D341Med (cell line): ENCODE results near the gene DBF4B.
"Not testable (repeated sequence)": the region's sequence is repeated elsewhere in the genome, so short reads cannot be mapped to it uniquely, and the experiment has no call there.

Experiments
- DNase-seq: peaks from one replicate; pipeline ENCODE4 v3.0.0; 2012; ENCODE audit warnings: low spot score

DBF4B gene

DNA sequence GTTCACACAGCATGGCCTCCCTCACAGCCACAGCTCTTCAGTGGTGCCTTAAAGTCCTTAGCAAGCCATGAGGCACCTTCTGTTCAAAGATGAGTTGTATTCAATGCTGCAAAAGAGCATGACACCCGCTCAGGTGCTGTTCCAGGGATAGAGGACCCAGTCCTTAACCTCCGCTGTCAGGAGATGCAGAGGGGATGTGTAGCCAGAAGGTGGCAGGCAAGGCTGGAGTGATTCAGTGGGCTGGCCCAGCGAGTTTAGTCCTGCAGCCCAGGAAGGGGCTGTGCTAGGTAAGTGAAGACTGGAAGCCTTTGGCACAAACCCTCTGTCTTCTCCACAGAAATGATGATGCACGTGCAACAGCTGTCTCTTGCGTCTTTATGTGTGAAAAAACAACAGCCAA, 25.3 kb downstream of the DBF4B start:
- peak; percentile 81 for DNase-seq

DNA sequence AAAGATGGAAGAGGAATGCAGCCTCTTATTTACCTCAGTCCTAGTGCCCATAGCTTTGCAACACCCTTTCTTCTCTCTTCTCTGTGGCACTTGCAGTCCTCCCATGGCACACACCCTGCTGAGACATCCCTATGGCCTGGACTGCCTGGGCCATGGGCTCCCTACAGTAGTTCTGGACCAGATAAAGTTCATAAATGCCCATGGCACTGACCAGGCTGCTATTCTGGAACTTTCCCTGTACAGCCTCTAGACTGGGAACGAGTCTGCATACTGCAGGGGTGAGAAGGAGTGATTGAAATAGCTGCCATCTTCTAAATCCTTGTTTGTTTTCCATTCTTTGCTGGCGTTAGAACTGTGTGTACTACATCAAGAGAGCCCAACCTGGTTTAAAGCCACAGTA, 25.8 kb downstream of the DBF4B start:
- DNase-seq = no peak

DNA sequence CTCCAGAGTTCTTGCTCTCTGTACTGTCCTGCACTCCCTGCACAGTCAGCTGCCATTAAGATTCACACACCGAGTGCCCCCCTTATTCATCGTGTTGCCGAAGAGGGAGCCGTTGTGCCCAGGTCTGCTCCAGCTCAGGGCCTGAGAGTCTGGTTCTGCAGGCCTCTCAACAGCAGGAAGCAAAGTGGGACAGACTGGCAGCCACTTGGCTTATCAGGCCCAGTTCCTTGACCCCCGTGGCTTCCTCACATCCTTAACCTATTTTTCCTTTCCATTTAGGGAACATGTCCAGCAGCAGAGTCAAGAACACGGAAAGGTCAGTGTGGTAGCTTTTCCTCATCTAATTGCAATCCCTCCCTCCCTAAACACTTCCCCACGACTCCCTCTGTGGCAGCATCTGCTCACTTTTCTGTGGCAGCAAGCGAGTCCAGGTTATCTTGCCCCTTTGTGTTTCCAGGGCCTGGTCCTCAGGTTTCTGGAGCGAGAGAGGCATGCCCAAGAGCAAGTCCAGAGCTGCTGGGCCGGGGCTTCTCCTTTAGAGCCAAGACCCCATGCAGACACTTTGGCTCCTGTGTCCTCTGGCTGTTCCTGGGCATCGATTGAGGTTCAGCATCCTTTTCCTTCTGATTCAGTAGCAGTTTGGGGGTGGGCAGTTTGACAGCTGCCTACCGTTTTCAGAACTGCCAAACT, 28.2 kb downstream of the DBF4B start:
- peak; percentile 20 for DNase-seq

DNA sequence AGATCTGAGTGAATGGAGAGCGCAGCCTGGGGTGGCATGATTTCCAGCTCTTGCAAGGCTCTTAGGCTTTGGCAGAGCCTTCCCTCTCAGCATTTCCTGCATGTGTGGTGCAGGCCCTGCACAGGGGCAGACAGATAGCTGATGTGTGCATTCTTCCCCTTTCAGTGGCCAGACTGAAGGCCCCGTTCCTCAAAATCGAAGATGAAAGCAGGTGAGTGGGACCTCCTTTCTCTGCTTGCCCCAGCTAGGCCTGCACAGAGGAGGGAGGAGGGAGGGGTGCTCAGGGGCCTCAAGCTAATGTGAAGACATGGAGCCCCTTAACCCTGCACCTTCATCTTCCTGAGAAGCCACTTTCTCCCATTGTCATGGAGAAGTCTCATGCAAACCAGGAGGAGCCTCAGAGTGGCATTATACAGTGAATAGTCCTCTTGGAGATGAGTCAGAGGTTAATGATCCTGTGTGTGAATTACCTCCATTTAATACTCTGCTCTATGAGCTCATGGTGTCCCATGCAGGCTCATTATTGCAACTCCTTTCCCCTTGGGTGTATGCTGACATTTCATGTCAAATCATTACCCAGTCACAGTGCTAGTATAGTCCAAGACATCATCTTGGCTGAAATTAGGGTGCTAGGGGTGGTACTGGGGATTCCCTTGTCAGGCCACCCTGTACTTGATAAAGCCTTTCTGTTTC, 29.9 kb downstream of the DBF4B start:
- no peak for DNase-seq

DNA sequence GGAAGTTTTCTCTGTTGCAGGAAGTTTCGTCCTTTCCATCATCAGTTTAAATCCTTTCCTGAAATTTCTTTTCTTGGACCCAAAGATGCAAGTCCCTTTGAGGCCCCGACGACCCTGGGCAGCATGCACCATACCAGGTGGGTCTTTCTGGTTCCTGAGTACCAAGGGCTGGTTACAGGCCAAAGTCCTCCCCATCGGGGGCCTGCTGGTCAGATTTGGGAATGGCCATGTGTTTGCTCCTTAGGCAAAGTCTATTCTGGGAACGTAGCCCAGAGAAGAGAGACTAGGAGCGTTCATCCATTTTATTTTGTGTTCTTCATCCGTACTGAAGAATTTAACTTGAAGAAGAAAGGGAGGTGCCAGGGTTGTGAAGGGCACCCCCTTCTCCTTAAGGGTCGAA, 32.9 kb downstream of the DBF4B start:
- no peak for DNase-seq

DNA sequence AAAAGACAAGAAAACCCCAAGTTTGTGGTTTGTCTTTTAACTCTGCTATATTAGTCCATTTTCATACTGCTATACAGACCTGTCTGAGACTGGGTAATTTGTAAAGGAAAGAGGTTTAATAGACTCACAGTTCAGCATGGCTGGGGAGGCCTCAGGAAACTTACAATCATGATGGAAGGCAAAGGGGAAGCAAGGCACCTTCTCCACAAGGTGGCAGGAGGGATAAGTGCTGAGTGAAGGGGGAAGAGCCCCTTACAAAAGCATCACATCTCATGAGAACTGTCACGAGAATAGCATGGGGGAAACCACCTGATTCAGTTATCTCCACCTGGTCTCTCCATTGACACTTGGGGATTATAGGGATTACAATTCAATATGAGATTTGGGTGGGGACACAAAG, 36.8 kb downstream of the DBF4B start:
- DNase-seq = no peak

DNA sequence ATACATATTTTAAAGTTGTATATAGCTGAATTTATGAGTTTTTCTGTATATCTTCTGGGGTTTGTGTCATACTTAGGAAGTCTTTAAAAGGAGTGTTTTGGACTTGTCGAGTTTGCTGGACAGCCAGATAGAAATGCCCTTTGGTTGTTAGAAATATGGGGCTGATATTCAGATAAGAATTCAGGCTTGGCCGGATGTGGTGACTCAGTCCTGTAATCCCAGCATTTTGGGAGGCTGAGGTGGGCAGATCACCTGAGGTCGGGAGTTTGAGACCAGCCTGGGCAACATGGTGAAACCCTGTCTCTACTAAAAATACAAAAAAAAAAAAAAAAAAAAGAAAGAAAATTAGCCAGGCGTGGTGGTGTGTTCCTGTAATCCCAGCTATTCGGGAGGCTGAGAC, 37.3 kb downstream of the DBF4B start:
- not testable (repeated sequence) for DNase-seq

DNA sequence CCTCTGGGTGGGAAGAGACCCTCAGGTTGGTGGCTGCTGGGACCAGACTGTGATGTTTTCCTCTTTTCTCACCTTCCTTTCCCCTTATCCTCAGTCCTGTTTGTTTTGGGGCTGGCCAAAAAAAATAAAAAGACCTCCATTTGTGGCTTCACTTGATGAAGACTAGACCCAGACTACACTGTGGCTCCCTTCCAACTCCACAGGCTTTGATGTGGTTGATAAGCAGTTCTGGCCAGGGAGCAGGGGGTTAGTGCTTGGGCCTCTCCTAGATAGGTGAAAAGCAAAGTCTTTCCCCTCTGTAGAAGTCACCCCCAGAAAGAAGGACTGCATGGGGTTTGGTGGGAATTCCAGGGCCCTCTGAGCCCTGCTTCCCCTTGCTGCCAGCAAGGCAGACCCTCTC, 39.1 kb downstream of the DBF4B start:
- DNase-seq = no peak

DNA sequence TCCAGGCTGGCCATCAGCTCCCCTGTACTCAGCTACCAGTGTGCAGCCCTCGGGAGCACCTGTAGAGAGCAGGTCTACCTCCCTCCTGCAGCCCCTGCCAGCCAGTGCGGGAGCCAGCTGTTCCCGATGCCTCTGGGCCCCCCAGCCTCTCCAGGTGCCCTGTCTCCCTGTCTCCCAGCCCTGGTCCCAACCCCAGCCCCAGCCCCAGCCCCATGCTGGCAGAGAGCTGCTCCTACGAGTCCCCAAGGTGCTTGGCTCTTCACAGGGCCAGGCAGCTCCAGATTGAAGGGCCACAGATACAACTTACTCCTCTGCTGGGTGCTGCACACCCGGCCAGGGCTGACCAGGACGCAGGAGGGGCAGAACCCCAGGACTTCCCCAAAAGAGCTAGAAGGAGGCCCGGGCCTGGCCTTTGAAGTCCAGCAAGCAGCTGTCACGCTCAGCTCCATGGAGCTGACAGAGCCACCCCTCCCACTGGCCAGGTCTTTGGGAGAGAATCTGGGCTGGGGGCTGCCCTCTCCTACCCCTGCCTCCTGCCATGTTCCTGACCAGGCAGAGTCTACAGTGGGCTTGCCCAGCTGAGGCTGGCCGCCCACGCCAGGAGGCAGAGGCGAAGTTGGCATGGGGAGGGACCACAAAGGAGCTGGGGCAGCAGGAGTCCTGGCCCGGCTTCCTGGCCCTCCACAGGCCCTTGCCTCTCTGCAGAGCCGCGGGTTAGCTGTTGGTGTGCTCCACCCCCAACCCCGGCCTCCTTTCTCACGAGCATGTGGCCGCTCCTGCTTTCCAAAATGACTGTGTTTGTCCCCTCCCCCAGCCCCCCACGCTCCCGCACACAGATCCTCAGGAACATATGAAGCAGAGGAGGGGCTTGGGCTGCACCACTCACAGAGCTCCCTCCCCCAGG, 40.9 kb downstream of the DBF4B start:
- DNase-seq = no peak

DNA sequence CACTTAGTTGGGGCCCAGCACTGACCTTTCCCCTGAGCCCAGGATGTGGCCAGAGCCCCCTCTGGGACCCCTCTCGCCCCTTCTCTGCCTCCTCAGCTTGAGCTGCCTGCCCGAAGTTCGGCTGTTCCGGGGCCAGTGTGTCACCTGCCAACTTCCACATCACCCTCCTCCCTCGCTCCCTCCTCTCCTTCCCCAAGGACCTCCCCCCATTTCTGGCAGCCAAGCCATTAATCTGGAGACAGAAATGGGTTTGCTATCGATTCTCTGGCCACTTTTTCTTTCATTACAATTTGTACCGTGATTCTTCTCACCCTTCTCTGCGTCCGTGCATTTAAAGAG, 41.5 kb downstream of the DBF4B start:
- DNase-seq = no peak

DNA sequence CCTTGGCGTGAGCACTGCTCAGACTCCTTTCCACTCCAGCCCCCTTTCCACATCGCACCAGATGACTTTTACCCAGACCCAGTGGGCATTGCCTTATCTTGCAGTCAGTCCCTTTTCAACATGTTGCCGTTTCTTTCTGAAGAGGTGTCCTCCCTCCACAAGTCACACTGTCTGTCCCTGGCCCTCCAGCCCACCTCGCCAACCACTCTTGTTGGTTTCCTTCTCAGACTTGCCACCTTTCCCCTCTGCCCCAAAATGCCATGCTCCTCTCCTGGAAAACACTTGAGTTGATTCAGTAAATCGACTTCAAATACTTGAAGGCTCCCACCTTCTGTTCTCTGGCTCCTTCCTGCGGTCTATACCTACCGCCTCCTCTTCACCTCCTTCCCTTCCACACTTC, 42.9 kb downstream of the DBF4B start:
- DNase-seq = no peak

DNA sequence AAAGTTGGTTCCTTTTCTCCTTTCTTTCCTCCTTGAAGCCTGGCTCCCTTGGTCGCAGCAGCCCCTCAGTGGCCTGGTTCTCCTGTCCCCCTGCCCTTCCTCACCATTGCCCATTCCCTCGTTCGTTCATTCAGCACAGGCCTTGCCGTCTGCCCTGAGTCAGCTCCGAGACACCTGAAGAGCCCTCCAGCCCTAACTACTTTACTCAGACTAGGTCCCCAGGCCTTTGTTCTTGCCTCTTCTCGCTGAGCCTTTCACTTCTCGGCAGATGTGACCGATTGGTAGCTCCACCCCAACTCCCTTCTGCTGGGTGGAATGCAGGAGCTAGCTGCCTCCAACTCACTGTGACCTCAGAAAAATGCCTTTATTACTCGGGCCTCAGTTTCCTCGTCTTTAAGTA, 43.3 kb downstream of the DBF4B start:
- no peak for DNase-seq

DNA sequence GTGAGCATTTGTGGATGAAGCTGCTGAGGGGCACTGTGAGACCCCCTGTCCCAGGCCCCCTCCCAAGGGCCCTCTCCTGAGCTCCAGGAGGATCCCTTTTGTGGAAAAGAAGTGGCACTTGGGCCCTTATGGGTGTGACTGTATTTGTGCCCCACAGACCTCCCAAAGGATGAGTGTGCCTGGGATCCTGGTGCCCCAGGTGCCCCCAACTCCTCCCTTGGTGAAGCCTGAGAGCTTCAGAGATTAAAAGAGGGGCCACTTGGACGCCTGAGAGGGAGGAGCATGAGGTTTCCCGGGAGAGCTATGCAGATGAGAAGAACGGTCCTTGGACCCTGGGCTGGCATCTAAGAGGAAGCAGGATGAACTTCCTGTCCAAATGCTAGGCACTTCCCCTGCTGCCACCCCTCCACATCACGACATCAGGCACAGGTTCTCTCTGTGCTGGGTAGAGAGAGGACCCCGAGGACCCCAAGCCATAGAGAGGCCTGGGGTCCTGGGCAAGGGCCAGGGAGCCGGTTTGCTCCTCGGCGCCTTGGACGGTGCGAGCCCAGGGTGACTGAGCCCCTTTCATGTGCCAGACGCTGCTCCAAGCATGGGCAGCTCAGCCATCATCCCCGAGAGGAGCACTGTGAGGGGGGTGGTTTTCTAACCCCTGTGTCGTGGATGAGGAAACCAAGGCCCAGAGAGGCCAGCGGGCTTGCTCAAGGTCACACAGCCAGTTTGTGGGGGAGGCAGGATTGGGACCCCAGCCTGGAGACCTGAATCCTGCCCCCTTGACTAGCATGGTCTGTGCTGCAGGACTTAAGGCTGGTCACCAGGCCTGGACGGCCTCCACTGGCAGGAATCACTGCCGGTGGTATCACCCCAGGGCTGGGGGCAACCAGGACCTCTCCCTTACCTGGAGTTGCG, 44.7 kb downstream of the DBF4B start:
- no peak for DNase-seq

DNA sequence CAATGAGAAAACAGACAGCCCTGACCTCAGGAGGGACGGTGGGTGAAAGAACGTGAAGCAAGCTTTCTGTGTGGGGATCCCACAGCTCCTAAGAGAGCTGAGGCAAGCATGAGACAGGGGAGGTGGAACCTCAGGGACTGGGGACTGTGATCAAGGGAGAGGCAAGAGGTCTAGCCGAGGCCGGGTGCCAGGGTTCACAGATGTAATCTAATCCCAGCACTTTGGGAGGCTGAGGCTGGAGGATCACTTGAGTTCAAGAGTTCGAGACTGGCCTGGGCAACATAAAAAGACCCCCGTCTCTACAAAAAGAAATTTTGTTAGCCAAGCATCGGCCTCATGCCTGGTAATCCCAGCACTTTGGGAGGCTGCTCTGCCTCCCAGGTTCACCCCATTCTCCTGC, 45.8 kb downstream of the DBF4B start:
- DNase-seq = no peak

DNA sequence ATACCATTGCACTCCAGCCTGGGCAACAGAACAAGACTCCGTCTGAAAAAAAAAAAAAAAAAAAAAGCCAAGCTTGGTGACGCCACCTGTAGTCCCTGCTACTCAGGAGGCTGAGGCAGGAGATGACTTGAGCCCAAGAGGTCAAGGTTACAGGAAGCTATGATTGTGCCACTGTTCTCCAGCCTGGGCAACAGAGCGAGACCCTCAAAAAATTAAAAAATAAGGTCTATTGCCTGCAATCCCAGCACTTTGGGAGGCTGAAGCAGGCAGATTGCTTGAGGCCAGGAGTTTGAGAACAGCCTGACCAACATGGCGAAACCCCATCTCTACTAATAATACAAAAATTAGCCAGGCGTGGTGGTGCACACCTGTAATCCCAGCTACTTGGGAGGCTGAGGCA, 46.7 kb downstream of the DBF4B start:
- not testable (repeated sequence) for DNase-seq

DNA sequence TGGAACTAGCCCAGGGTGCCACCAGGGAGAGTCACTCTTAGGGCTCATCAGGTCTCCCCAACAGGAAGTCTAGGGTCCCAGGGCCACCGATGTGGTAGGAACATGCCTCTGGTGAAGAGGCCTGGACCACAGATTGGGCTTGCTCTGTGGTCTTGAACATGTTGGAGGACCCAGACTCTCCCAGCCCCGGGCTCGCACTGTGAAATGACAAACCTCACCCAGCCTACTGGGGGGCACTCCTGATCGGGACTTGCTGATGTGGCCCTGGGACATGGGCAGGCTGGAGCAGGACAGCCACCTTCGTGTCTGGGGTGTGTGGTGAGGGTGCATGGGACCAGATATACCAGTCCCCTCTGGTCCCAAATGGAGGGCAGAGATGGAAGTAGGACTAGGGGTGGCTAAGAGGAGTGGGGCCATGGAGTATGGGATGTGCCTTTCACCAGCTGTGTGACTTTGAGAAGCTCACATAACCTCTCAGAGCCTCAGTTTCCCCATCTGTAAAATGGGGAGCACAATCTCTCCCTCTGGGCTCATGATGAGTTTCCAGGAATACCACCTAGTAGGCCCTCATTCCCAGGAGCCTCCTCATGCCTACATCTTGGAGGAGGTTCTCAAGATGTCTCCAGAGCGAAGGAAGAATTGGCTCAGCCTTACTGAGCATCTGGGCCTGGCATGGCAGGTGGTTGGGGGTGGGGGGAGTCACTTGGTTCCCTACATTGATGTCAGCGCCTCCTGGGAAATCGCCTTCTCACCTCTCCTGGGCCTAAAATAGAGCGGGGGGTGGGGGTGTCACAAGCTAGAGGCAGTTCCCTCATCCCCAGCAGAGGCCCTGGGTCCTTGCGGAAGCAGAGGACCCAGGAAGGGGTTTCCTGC, 48.8 kb downstream of the DBF4B start:
- no peak for DNase-seq

DNA sequence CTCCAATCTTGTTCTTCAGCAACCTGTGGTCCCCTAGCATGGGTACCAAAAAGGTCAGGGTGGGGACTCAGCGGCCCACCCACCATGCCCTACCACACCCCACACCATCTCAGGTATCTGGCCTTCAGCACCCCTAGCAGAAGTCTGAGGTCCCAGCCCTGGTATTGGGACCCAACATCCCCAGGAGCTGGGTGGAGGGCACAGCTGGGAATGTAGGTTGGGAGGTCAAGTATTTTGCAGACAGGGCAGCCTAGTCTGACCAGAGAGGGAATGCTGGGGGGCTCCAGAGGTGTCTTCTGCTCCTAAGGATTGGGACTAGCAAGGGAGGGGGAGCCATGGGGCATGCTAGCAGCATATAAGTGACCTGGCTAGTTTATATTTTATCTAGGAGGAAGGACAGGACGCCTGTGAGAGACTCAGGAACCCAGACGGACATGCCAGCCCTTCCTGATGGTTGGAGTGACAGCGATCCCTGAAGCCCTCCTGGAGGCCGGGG, 49.5 kb downstream of the DBF4B start:
- DNase-seq = no peak

DNA sequence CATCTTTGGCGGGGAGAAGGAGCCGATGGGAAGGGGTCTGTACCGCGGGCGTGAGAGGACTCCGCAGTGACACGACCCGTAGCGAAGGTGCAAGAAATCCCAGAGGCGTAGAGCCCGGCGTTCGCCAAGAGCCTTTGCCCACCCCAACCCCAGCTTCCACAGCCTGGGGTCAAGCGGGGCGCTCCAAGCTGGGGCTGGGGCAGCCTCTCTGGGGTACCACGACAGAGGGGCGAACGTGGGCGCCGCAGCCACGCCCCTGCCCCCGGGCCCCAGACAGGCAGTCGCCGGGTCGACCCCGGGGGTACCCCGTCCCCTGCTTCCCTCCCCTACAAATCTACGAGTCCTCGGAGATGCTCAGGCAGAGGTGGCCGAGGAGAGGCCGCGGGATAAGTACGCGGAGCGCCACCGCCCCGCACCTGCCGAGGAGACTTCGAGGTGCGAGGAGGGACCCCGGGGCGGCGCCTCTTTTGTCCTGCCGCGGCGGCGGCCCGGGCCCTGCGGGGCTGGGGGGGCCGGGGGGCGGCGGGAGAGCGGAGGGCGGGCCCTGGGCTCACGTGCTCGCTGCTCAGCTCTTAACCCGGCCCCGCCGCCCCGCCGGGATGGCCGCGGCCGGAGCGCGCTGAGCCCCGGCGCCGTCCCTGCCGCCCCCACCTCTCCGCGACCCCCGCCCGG, 50.1 kb downstream of the DBF4B start, which contains the start of gene ADAM11:
TSS of gene ADAM11 (plus strand) at position 575 of the 672 bp plus-strand sequence. CDS start 212 bp downstream, outside the sequence.
- DNase-seq = peak; percentile 90

DNA sequence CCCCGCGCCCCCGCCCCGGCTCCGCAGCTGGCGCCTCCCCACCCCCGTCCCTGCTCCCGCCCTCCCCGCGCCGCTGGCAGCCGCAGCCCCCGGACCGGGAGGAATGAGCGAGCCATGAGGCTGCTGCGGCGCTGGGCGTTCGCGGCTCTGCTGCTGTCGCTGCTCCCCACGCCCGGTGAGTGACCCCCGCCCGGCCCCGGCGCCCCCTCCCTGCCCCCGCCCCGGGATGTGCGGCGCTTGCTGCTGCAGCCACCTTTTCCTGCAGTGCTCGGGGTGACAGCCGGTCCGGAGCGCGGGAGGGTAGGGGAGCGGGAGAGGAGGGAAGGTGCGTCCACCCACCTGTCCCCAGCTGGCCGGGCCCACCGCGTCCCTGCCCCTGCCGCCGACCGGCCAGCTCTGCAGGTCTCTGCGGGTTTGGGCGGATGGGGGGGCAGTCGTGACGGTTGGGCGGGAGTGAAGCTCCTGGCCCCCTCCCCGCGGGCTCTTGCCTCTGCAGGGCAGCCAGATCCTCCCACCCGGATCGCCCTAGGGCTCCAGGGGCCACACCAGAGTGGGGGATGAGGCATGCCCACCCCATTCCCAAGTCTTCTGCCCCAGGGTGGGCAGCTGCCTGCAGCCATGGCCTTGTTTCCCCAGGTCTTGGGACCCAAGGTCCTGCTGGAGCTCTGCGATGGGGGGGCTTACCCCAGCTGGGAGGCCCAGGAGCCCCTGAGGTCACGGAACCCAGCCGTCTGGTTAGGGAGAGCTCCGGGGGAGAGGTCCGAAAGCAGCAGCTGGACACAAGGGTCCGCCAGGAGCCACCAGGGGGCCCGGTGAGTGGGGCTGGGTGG, 50.8 kb downstream of the DBF4B start:
- DNase-seq = no peak
